GM04503 (cell line): Measurements from ENCODE around the gene SLC39A10.
"Not testable (repeated sequence)": the region's sequence is repeated elsewhere in the genome, so short reads cannot be mapped to it uniquely, and the experiment has no call there.

Experiments
- DNase-seq: peaks from one replicate; pipeline ENCODE4 v3.0.0-alpha.2; 2012; ENCODE audit warnings: low read depth

Gene SLC39A10

GRCh38 chr2:195674491-195675221 is 17.6 kb downstream of the SLC39A10 start:
- no peak for DNase-seq

DNA sequence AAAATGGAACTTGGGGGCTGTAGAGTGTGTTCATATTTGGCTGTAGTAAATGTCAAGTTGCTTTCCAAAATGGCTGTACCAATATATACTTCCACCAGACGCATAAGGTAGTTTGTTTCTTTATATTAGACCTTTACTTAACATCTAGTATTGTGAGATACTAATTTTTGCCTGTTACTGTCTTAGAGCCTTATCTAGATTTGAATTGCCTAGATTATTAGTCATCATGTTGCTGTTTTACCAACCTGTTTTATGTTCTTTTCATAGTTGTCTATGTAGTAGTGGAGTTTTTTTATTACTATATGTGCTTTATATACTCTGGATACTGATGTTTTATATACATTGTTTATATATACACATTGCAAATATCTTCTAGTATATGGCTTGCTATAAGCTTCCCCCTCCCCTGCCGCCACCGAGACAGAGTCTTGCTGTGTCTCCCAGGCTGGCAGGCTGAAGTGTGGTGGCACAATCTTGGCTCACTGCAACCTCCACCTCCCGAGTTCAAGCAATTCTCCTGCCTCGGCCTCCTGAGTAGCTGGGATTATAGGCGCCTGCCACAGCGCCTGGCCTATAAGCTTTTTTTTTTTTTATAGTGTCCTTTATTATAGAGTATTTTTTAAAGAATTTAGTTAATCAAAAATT is 18.9 kb downstream of the SLC39A10 start:
- no peak for DNase-seq

- DNase-seq, result no peak
These were observed 20.3 kb downstream of the SLC39A10 start for GRCh38 chr2:195677290-195677689.

DNA sequence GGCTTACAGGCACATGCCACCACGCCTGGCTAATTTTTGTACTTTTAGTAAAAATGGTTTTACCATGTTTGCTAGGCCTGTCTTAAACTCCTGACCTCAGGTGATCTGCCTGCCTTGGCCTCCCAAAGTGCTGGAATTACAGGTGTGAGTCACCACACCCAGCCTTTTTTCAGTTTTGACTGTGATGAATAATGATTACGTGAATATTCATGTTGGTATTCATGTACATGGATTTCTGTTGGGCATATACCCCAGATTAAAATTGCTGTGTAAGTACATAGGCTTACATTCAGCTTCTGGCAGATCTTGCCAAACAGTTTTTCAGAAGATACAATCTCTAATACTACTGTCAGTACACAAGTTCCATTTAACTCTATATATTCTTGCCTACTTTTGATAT is 20.9 kb downstream of the SLC39A10 start:
- DNase-seq, result no peak

DNA sequence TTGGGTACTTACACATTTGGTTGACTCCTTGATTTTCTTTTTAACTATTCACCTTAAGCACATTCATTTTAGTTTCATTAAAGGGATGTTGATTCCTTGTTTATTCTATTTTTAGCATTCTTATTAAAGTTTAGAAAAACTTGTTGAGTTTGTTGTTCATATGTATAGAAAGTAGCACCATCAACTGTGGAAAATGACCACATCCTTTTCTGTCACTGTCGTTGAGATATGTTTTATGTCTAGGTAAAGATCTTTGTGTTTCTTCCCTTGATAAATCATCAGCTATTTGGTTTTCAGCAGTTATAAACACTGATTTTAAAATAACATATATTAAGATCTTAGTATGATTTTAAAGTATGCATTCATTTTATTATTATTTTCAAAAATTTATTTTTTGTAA is 25.1 kb downstream of the SLC39A10 start:
- DNase-seq, result no peak

DNA sequence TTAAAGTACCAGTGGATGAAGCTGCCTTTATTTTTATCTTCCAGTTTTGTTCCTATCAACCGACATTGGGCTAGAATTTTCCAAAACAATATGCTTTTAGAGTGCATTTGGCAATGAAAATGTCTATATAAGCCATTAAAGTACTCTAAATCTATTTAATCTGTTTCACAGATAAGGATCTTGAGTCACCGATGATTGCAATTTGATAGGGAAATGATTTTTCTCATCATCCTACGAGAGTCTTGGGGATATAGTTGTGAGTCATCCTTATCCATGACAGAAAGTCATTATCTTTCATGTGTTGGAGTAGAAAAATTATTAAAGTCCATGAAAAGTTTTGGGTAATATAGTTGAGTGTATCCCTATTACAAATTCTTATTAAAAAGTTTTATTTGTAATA is 26.1 kb downstream of the SLC39A10 start:
- no peak for DNase-seq

DNA sequence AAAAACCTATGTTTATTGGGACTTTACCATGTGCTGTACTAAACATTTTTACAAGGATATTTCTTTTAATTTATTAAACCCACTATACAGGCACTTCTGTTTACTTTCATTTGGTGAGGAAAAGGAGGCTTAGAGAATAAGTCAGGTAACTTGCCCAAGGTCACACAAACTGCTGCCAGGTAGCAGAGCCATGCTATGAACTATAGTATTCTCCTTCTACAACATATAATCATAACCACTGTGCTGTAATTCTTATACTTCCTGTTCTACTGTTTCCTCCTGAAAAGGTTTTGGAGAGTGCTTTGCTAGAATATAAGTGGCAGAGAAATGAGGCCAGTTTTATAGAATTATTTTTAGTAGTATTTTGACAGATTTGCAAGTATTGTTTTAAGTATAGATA is 29.5 kb downstream of the SLC39A10 start:
- no peak for DNase-seq

GRCh38 chr2:195687320-195688086 is 30.5 kb downstream of the SLC39A10 start:
- DNase-seq, result no peak

DNA sequence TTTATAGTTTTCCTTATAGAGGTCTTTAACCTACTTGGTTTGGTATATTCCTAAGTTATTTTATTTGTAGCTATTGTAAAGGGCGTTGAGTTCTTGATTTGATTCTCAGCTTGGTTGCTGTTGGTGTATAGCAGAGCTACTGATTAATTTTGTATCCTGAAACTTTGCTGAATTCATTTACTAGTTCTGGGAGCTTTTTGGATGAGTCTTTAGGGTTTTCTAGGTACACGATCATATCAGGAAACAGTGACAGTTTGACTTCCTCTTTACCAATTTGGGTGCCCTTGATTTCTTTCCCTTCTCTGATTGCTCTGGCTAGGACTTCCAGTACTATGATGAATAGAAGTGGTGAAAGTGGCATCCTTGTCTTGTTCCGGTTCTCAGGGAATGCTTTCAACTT is 35.5 kb downstream of the SLC39A10 start:
- not testable (repeated sequence) for DNase-seq

DNA sequence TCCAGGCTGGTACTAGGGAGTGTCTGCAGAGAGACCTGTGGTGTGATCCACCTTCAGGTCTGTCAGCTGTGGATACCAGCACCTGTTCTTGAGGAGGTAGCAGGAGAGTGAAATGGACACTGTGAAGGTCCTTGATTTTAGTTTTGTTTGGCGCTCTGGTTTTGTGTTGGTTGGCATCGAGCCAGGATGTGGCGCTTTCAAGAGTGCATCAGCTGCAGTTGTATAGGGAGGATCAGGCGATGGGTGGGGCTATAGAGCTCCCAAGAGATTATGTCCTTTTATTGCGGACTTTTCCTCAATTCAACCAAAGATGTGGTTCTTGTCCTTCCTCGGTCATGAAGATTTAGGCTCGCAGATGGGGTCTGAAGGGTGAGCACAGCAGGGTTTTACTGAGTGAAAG is 37.5 kb downstream of the SLC39A10 start:
- DNase-seq, result no peak

DNA sequence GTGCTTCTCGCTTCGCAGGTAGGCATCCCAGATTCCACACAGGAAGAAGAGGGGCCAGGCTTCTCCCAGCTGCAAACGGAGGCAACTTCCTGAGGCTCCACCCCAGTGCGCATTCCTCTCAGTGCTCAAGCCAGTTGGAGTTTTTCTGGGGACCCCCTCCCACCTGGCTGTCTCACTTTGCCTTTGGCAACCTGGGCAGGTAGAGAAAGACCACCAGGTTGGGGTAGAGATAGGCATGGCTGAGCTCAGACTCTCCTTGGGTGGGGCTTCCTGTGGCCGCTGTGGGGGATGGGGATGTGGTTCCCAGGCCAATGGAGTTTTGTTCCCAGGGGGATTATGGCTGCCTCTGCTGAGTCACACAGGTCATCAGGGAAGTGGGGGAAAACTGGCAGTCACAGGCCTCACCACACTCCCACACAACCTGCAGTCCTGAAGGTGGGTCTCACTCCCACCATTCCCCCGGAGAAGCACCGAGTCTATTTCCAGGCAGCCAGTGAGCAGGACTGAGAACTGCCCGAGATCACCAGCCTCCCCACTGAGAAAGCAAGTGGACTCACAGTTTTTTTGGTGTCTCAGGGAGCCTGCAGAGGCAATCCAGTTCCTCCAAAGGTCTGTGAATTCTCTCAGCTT is 38.1 kb downstream of the SLC39A10 start:
- DNase-seq, result no peak

- DNase-seq, result no peak
These were observed 39.0 kb downstream of the SLC39A10 start for GRCh38 chr2:195696012-195696411.

- no peak for DNase-seq
These were observed 40.7 kb downstream of the SLC39A10 start for GRCh38 chr2:195697681-195698220.

DNA sequence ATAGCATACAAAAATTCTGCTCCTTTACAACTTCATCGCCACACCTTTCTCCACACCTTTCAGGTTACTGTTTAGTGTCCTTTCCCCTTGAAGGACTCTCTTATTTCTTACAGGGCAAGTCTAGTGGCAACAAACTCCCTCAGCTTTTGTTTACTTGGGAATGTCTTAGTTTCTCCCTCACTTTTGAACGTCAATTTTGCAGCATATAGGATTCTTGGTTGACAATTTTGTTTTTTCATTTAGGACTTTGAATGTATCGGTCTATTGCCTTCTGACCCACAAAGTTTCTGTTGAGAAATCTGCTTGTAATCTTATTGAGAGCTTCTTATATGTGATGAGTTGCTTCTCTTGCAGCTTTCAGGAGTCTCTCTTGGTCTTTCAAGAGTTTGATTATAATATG is 43.5 kb downstream of the SLC39A10 start:
- no peak for DNase-seq

- no peak for DNase-seq
These were observed 49.3 kb downstream of the SLC39A10 start for GRCh38 chr2:195706161-195706900.

GRCh38 chr2:195709901-195710806 is 53.1 kb downstream of the SLC39A10 start:
- DNase-seq, result peak; percentile 11

DNA sequence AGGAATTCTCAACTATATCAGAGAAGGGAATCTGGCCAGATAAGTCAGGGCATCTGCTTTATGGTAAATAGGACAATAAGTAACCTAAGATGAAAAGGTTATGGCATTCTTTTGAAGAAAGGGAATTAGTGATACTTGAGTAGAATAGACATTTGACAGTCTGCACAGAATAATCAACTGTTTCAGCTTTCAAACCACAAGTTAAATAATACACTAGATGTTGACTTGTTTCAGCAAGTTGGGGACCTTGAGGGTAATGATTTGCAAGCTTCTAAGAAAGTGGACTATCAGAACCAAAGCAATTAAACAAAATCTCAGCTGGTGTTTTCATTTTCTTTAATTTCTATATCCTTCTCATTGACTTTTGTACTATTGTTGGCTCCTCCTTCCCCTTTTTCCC is 54.5 kb downstream of the SLC39A10 start:
- no peak for DNase-seq

DNA sequence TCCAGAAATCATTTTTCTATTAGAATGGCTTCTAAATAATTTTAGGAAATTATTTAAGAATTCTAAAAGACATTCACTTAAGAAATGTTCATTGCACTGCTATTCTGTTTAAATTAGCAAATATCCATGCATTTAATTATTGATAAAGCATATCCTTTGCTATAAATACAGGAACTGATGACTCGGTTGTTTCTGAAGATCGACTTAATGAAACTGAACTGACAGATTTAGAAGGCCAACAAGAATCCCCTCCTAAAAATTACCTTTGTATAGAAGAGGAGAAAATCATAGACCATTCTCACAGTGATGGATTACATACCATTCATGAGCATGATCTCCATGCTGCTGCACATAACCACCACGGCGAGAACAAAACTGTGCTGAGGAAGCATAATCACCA is 59.4 kb downstream of the SLC39A10 start:
- DNase-seq, result no peak

GRCh38 chr2:195721042-195721441 is 64.0 kb downstream of the SLC39A10 start:
- DNase-seq, result no peak

- DNase-seq, result no peak
These were observed 65.0 kb downstream of the SLC39A10 start for GRCh38 chr2:195722075-195722474.

DNA sequence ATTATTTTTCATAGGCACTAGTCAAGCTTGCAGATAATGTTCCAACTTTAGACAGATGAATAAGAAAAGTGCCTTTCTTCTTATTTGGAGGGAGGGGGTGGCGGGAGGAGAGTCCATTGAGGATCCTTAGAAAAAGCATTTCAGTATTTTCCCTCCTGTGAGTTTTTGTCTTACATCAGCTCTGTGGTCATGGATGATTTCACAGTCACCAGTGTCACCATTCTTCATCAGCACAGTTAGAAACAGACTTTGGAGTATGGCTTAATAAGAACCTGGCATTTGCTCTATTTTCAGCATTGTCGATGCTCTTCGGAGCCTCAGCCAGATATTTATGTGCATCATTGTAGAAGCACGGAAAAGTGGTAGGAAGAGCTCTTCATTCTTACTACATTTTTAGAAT is 70.1 kb downstream of the SLC39A10 start:
- DNase-seq, result no peak
